Measurements from ENCODE around the gene KCNQ1. TPM values are rescaled to one million over a fixed set of nuclear protein-coding genes. Genes with fewer than 3 reads are reported as not detected.

KCNQ1 gene
- polyA plus RNA-seq, 1 of the 3 experiments (the other 2 are of a cell fraction) = 0.05 TPM

GRCh38 chr11:2461956-2462542, 17.2 kb downstream of the KCNQ1 start (continued):
- TF ChIP-seq, protein P1, sequence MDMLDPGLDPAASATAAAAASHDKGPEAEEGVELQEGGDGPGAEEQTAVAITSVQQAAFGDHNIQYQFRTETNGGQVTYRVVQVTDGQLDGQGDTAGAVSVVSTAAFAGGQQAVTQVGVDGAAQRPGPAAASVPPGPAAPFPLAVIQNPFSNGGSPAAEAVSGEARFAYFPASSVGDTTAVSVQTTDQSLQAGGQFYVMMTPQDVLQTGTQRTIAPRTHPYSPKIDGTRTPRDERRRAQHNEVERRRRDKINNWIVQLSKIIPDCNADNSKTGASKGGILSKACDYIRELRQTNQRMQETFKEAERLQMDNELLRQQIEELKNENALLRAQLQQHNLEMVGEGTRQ (IDR thresholded peaks at IDR 0.05; ENCODE audit: borderline replicate concordance, low read depth, low read length) = no peak
- TF ChIP-seq POLR2AphosphoS5 (IDR thresholded peaks at IDR 0.05; ENCODE audit: low read depth, low read length) = no peak
- TF ChIP-seq, protein P2, sequence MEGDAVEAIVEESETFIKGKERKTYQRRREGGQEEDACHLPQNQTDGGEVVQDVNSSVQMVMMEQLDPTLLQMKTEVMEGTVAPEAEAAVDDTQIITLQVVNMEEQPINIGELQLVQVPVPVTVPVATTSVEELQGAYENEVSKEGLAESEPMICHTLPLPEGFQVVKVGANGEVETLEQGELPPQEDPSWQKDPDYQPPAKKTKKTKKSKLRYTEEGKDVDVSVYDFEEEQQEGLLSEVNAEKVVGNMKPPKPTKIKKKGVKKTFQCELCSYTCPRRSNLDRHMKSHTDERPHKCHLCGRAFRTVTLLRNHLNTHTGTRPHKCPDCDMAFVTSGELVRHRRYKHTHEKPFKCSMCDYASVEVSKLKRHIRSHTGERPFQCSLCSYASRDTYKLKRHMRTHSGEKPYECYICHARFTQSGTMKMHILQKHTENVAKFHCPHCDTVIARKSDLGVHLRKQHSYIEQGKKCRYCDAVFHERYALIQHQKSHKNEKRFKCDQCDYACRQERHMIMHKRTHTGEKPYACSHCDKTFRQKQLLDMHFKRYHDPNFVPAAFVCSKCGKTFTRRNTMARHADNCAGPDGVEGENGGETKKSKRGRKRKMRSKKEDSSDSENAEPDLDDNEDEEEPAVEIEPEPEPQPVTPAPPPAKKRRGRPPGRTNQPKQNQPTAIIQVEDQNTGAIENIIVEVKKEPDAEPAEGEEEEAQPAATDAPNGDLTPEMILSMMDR (IDR thresholded peaks at IDR 0.05) = no peak

GRCh38 chr11:2462543-2462985, 17.8 kb downstream of the KCNQ1 start:
- H3K9me2 ChIP-seq = no peaks in the 10 kb centered on the region

More at GRCh38 chr11:2462543-2462985, 17.8 kb downstream of the KCNQ1 start:
- Histone ChIP-seq H3K9ac (no peak overlapping the region), H3K4me1 (ENCODE audit: control insufficient read depth in 1 of 2, insufficient read depth in 2 of 2, low read depth in 1 of 2, low read length in 1 of 2) (peaks cover 0 to 26% of the 10 kb centered on the region in 2 experiments; a peak in 1 of 4 replicates), H4K20me1 (ENCODE audit: insufficient read depth) (no peaks in the 10 kb centered on the region), H3K36me3 (replicated peaks in 1 of 2; ENCODE audit: control insufficient read depth in 1 of 2, insufficient read depth in 2 of 2, low read length in 1 of 2) (no peaks in the 10 kb centered on the region), H3K27ac (ENCODE audit: low read depth in 2 of 2, low read length in 1 of 2) (no peak overlapping the region; a peak in 1 of 4 replicates), H3K4me2 (no peak overlapping the region), H3K9me3 (no peaks in the 10 kb centered on the region), H3K27me3 (ENCODE audit: insufficient read depth) (no peaks in the 10 kb centered on the region), H3K4me3 (ENCODE audit: low read depth in 2 of 2, low read length in 1 of 2) (no peak overlapping the region), H3F3A (replicated peaks; ENCODE audit: insufficient read depth) (no peaks in the 10 kb centered on the region), H2AFZ (ENCODE audit: low read depth) (no peak overlapping the region), H3K79me2 (ENCODE audit: insufficient read depth) (no peaks in the 10 kb centered on the region)
- no peak for TF ChIP-seq JUND (IDR thresholded peaks at IDR 0.05)
- TF ChIP-seq MXI1 (IDR thresholded peaks at IDR 0.05; ENCODE audit: low read depth, low read length) = no peak
- TF ChIP-seq REST (IDR thresholded peaks at IDR 0.05; ENCODE audit: low read depth, low read length) = no peak
- no peak for TF ChIP-seq TCF12 (IDR thresholded peaks at IDR 0.05)
- CTCF ChIA-PET = interaction anchor here (1.7 kb wide), 1 partner anchor 68 kb away, joined by 7 read pairs; no protein-coding TSS in a partner anchor
- 48% methylated on average over 4 of the region's 8 CpGs for WGBS (ENCODE audit: low lambda C conversion rate)
- POLR2A ChIA-PET = no interaction called here
- no peak for DNase-seq

All from SK-N-SH (cell line).